ENCODE measurements around the gene ZNF77.
"Not testable (repeated sequence)": the region's sequence is repeated elsewhere in the genome, so short reads cannot be mapped to it uniquely, and the experiment has no call there.

GRCh38 chr19:2935863-2936262 is 8.9 kb downstream of the ZNF77 start:
- TF ChIP-seq ZNF274 (IDR thresholded peaks at IDR 0.05; ENCODE audit: low read depth, low read length); EZH2 (IDR thresholded peaks at IDR 0.05); CTCF (IDR thresholded peaks at IDR 0.05 in 2 of 3, conservative IDR thresholded peaks at IDR 0.05 in 1 of 3; ENCODE audit: borderline replicate concordance in 1 of 3, insufficient read depth in 1 of 3, low read depth in 2 of 3, low read length in 2 of 3); EZH2phosphoT487 (IDR thresholded peaks at IDR 0.05; ENCODE audit: borderline replicate concordance); POLR2A (IDR thresholded peaks at IDR 0.05; ENCODE audit: borderline replicate concordance, extremely low read depth, insufficient read depth, insufficient read length); ZFX (IDR thresholded peaks at IDR 0.05); TCF7L2 (IDR thresholded peaks at IDR 0.05; ENCODE audit: borderline replicate concordance, extremely low read depth, insufficient read depth, insufficient read length); RAD21 (IDR thresholded peaks at IDR 0.05; ENCODE audit: low read depth); POLR2AphosphoS5 (IDR thresholded peaks at IDR 0.05; ENCODE audit: low read depth, low read length): not testable (repeated sequence)

Data from HCT116 (cell line).